ENCODE data around the gene GPR137B. TPM values are rescaled to one million over a fixed set of nuclear protein-coding genes. Genes with fewer than 3 reads are reported as not detected.

The GPR137B gene
- total and polyA plus RNA-seq, 2 of the 8 experiments (the other 6 are each of a cell fraction or from before 2014, with no cell fraction given) = 6.9 to 7.7 TPM

GRCh38 chr1:236251587-236251986, 109.2 kb downstream of the GPR137B start:
- POLR2A ChIA-PET (ENCODE audit: partially characterized antibody) = no interaction called here

More at GRCh38 chr1:236251587-236251986, 109.2 kb downstream of the GPR137B start:
- H3K56ac ChIP-seq (replicated peaks; ENCODE audit: insufficient read length, low read depth, low read length) = no peak overlapping the region
- no peak overlapping the region for H4K5ac ChIP-seq (ENCODE audit: insufficient read length, low read depth, low read length)
- CTCF ChIA-PET (ENCODE audit: partially characterized antibody) = interaction anchor here (0.6 kb wide), 1 partner anchor 39 kb away, joined by 3 read pairs; no protein-coding TSS in a partner anchor
- no peaks in the 10 kb centered on the region for H3K79me2 ChIP-seq (ENCODE audit: control insufficient read depth in 1 of 2, insufficient read depth in 2 of 2, low read length in 2 of 2)
- H3K4me1 ChIP-seq (replicated peaks in 1 of 4; ENCODE audit: control insufficient read depth in 3 of 4, insufficient read depth in 4 of 4, low read length in 3 of 4) = no peaks in the 10 kb centered on the region
- H3K9ac ChIP-seq (replicated peaks in 1 of 4; ENCODE audit: extremely low read depth in 1 of 4, low read depth in 3 of 4, low read length in 3 of 4) = no peak overlapping the region
- no peak for DNase-seq (ENCODE audit: low read depth in 1 of 2, low spot score in 2 of 2)
- no peaks in the 10 kb centered on the region for H3K36me3 ChIP-seq (ENCODE audit: control insufficient read depth in 2 of 4, insufficient read depth in 4 of 4, low read length in 3 of 4)
- no peak overlapping the region for H3K23ac ChIP-seq (ENCODE audit: insufficient read length)
- no peak overlapping the region for H2BK12ac ChIP-seq (ENCODE audit: low read depth, low read length)
- no peak overlapping the region for H4K91ac ChIP-seq (replicated peaks; ENCODE audit: insufficient read length, low read length)
- H3K9me3 ChIP-seq (ENCODE audit: insufficient read depth in 2 of 2, low read depth in 1 of 2, low read length in 1 of 2) = no peaks in the 10 kb centered on the region
- no peak for TF ChIP-seq CBX8 (IDR thresholded peaks at IDR 0.05; ENCODE audit: borderline replicate concordance, low read depth, low read length)
- TF ChIP-seq GABPA (IDR thresholded peaks at IDR 0.05; ENCODE audit: borderline replicate concordance, insufficient read depth, low read length) = no peak
- TF ChIP-seq RFX5 (IDR thresholded peaks at IDR 0.05; ENCODE audit: borderline replicate concordance, low read depth, low read length) = no peak
- TF ChIP-seq SP2 (IDR thresholded peaks at IDR 0.05; ENCODE audit: low read length) = no peak
- no peak for TF ChIP-seq POLR2AphosphoS5 (IDR thresholded peaks at IDR 0.05; ENCODE audit: low read depth, low read length)
- no peaks in the 10 kb centered on the region for H3K27me3 ChIP-seq (replicated peaks in 1 of 4; ENCODE audit: control insufficient read depth in 3 of 4, extremely low read depth in 1 of 4, insufficient read depth in 3 of 4, low read length in 3 of 4)
- H3K18ac ChIP-seq (ENCODE audit: extremely low read depth, low read length) = no peak overlapping the region
- no peak overlapping the region for H2BK20ac ChIP-seq (ENCODE audit: low read length)
- no peak overlapping the region for H3K4ac ChIP-seq (replicated peaks; ENCODE audit: insufficient read length, low read depth, low read length)
- no peak overlapping the region for H2BK120ac ChIP-seq (replicated peaks; ENCODE audit: low read depth, low read length)
- H3K4me2 ChIP-seq (ENCODE audit: insufficient read depth in 1 of 2, low read depth in 2 of 2, low read length in 2 of 2) = no peak overlapping the region
- H2AFZ ChIP-seq (ENCODE audit: low read length) = no peak overlapping the region
- no peak overlapping the region for H2BK15ac ChIP-seq (ENCODE audit: low read length)
- H4K20me1 ChIP-seq (replicated peaks in 1 of 2; ENCODE audit: control insufficient read depth in 1 of 2, insufficient read depth in 2 of 2, low read length in 2 of 2) = no peaks in the 10 kb centered on the region
- H2AK5ac ChIP-seq (ENCODE audit: low read depth, low read length) = no peak overlapping the region
- no peak overlapping the region for H3K4me3 ChIP-seq (ENCODE audit: extremely low read depth in 1 of 4, insufficient read depth in 2 of 4, low read depth in 3 of 4, low read length in 4 of 4)
- FAIRE-seq = no peak
- H3K79me1 ChIP-seq (ENCODE audit: low read depth, low read length) = no peaks in the 10 kb centered on the region
- no peaks in the 10 kb centered on the region for H3K23me2 ChIP-seq (ENCODE audit: low read depth, low read length)
- H4K8ac ChIP-seq (ENCODE audit: extremely low read depth, insufficient read depth, low read length) = no peak overlapping the region
- 88% methylated on average over 1 of the region's 1 CpG; no CpG with 5 or more reads in 1 of the 2 experiments for WGBS, 2 experiments (ENCODE audit: extremely low coverage in 1 of 2, insufficient coverage in 1 of 2, insufficient read length in 1 of 2, insufficient replicate concordance in 2 of 2, low coverage in 1 of 2, low lambda C conversion rate in 2 of 2, missing lambda C conversion rate in 1 of 2)
- no peak overlapping the region for H2BK5ac ChIP-seq (ENCODE audit: low read depth, low read length)
- H3K14ac ChIP-seq (ENCODE audit: insufficient read length) = no peak overlapping the region
- no peak overlapping the region for H3K27ac ChIP-seq (ENCODE audit: low read depth, low read length)
